ENCODE results near the gene FANCE.
A peak's percentile ranks its signal among the peaks of the same experiment; 100 is the strongest.

The FANCE gene

GRCh38 chr6:35468980-35469750, 17.0 kb downstream of the FANCE start:
- H3K4me3 ChIP-seq (ENCODE audit: low read depth, low read length), result peak overlapping the region; percentile 84
- no peak for TF ChIP-seq CTCF (IDR thresholded peaks at IDR 0.05; ENCODE audit: borderline replicate concordance, insufficient read depth, low read depth, low read length)

GRCh38 chr6:35469751-35470662, 17.9 kb downstream of the FANCE start:
- TF ChIP-seq CTCF (IDR thresholded peaks at IDR 0.05; ENCODE audit: borderline replicate concordance, insufficient read depth, low read depth, low read length), result no peak
- peak overlapping the region; percentile 84 for H3K4me3 ChIP-seq (ENCODE audit: low read depth, low read length)

GRCh38 chr6:35470663-35471120, 18.6 kb downstream of the FANCE start:
- peak overlapping the region; percentile 13 for H3K4me3 ChIP-seq (ENCODE audit: low read depth, low read length)

GRCh38 chr6:35471836-35472345, 19.8 kb downstream of the FANCE start:
- no peak overlapping the region for H3K4me3 ChIP-seq (ENCODE audit: low read depth, low read length)
- no peak for TF ChIP-seq CTCF (IDR thresholded peaks at IDR 0.05; ENCODE audit: borderline replicate concordance, insufficient read depth, low read depth, low read length)

More at GRCh38 chr6:35470663-35471120, 18.6 kb downstream of the FANCE start:
- no peak for TF ChIP-seq CTCF (IDR thresholded peaks at IDR 0.05; ENCODE audit: borderline replicate concordance, insufficient read depth, low read depth, low read length)

- TF ChIP-seq CTCF (IDR thresholded peaks at IDR 0.05; ENCODE audit: borderline replicate concordance, insufficient read depth, low read depth, low read length), result no peak
- no peak overlapping the region for H3K4me3 ChIP-seq (ENCODE audit: low read depth, low read length)
Observed at GRCh38 chr6:35473075-35473849, 21.1 kb downstream of the FANCE start.

- TF ChIP-seq CTCF (IDR thresholded peaks at IDR 0.05; ENCODE audit: borderline replicate concordance, insufficient read depth, low read depth, low read length), result no peak
- H3K4me3 ChIP-seq (ENCODE audit: low read depth, low read length), result no peak overlapping the region
Observed at GRCh38 chr6:35473850-35474130, 21.7 kb downstream of the FANCE start.
